Measurements from ENCODE around the gene MON1A.
"Not testable (repeated sequence)": the region's sequence is repeated elsewhere in the genome, so short reads cannot be mapped to it uniquely, and the experiment has no call there.

The MON1A gene

GRCh38 chr3:49939858-49940666 lies 10.5 kb upstream of the MON1A start, which contains the start of gene RBM6 (continued):
- TF ChIP-seq OSR2 (tag by site-specific recombination; IDR thresholded peaks at IDR 0.05) (peak; percentile 15; the same call in 1 of the 2 replicates), KLF9 (tag by site-specific recombination; IDR thresholded peaks at IDR 0.05; ENCODE audit: low read depth) (peak; percentile 78)

GRCh38 chr3:49937090-49937489 lies 7.5 kb upstream of the MON1A start:
- Histone ChIP-seq H3K9me3 (ENCODE audit: control insufficient read depth, insufficient read depth, low read depth, low read length) (no peaks in the 10 kb centered on the region), H3K4me1 (ENCODE audit: control insufficient read depth, insufficient read depth, low read length) (no peaks in the 10 kb centered on the region), H3K36me3 (ENCODE audit: control insufficient read depth in 2 of 2, insufficient read depth in 1 of 2, low read length in 2 of 2) (no peaks in the 10 kb centered on the region; a peak in 1 of 3 replicates), H3K4me3 (ENCODE audit: low read depth, low read length) (no peak overlapping the region), H3K27ac (ENCODE audit: extremely low read depth, low read depth, low read length) (no peak overlapping the region)
- CTCF ChIA-PET, result no interaction called here
- TF ChIP-seq ZNF24 (tag by site-specific recombination; IDR thresholded peaks at IDR 0.05), result no peak
- TF ChIP-seq WT1 (tag by site-specific recombination; IDR thresholded peaks at IDR 0.05), result no peak
- TF ChIP-seq ZSCAN16 (tag by site-specific recombination; IDR thresholded peaks at IDR 0.05), result no peak
- no peak for TF ChIP-seq ZNF548 (tag by site-specific recombination; IDR thresholded peaks at IDR 0.05)
- TF ChIP-seq ZNF37A (tag by site-specific recombination; IDR thresholded peaks at IDR 0.05), result no peak
- TF ChIP-seq PRDM10 (tag by site-specific recombination; IDR thresholded peaks at IDR 0.05), result no peak
- TF ChIP-seq, protein P1, sequence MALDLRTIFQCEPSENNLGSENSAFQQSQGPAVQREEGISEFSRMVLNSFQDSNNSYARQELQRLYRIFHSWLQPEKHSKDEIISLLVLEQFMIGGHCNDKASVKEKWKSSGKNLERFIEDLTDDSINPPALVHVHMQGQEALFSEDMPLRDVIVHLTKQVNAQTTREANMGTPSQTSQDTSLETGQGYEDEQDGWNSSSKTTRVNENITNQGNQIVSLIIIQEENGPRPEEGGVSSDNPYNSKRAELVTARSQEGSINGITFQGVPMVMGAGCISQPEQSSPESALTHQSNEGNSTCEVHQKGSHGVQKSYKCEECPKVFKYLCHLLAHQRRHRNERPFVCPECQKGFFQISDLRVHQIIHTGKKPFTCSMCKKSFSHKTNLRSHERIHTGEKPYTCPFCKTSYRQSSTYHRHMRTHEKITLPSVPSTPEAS (tag by site-specific recombination; IDR thresholded peaks at IDR 0.05), result no peak
- POLR2A ChIA-PET, result no interaction called here

DNA sequence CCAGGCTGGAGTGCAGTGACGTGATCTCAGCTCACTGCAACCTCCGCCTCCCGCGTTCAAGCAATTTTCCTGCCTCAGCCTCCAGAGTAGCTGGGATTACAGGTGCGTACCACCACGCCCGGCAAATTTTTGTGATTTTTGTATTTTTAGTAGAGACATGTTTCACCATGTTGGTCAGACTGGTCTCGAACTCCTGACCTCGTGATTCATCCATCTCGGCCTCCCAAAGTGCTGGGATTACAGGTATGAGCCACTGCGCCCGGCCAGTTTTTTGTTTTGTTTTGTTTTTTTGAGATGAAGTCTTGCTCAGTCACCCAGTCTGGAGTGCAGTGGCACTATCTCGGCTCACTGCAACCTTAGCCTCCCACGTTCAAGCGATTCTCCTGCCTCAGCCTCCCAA lies 2.7 kb upstream of the MON1A start:
- POLR2A ChIA-PET; CTCF ChIA-PET; H3K4me1 ChIP-seq (ENCODE audit: control insufficient read depth, insufficient read depth, low read length): not testable (repeated sequence)

GRCh38 chr3:49930922-49931321 lies 1.3 kb upstream of the MON1A start:
- ChIA-PET CTCF (interaction anchor here (0.7 to 1.2 kb wide), 2 partner anchors 10 to 126 kb away, joined by 3 read pairs; no protein-coding TSS in a partner anchor), POLR2A (interaction anchor here (1.4 kb wide), 1 partner anchor 9 kb away, joined by 9 read pairs; the partner anchor contains the start of gene RBM6)
- Histone ChIP-seq H3K9me3 (ENCODE audit: control insufficient read depth, insufficient read depth, low read depth, low read length) (no peaks in the 10 kb centered on the region), H3K36me3 (ENCODE audit: control insufficient read depth in 2 of 2, insufficient read depth in 1 of 2, low read length in 2 of 2) (no peaks in the 10 kb centered on the region), H3K4me3 (ENCODE audit: low read depth, low read length) (no peak overlapping the region), H3K27ac (ENCODE audit: extremely low read depth, low read depth, low read length) (no peak overlapping the region), H3K4me1 (ENCODE audit: control insufficient read depth, insufficient read depth, low read length) (no peaks in the 10 kb centered on the region; the same call in 1 of the 2 replicates)
- no peak for TF ChIP-seq ELK4 (IDR thresholded peaks at IDR 0.05; ENCODE audit: borderline replicate concordance, low read depth, low read length)
- TF ChIP-seq ZFHX2 (tag by site-specific recombination; conservative IDR thresholded peaks at IDR 0.05), result no peak
- peak; percentile 5; the same call in 1 of the 2 replicates for TF ChIP-seq ZNF654 (tag by site-specific recombination; IDR thresholded peaks at IDR 0.05; ENCODE audit: low read depth)
- peak; percentile 86 for TF ChIP-seq SCRT1 (tag by site-specific recombination; IDR thresholded peaks at IDR 0.05; ENCODE audit: borderline replicate concordance)
- 0 out of 2 replicates have a peak, but pooled peaks have one; percentile 35 for TF ChIP-seq ZNF561 (tag by site-specific recombination; IDR thresholded peaks at IDR 0.05; ENCODE audit: borderline replicate concordance)
- peak; percentile 97 for TF ChIP-seq SCRT2 (tag by site-specific recombination; IDR thresholded peaks at IDR 0.05)
- TF ChIP-seq ZNF335 (tag by site-specific recombination; conservative IDR thresholded peaks at IDR 0.05), result peak; percentile 65
- 0 out of 2 replicates have a peak, but pooled peaks have one; percentile 12 for TF ChIP-seq CTCF (tag by site-specific recombination; IDR thresholded peaks at IDR 0.05)
- TF ChIP-seq ZNF600 (tag by site-specific recombination; IDR thresholded peaks at IDR 0.05), result peak; percentile 65; the same call in 1 of the 2 replicates

More for the DNA sequence above, 2.7 kb upstream of the MON1A start:
- H3K36me3 ChIP-seq (ENCODE audit: control insufficient read depth in 2 of 2, insufficient read depth in 1 of 2, low read length in 2 of 2); H3K4me3 ChIP-seq (ENCODE audit: low read depth, low read length); H3K27ac ChIP-seq (ENCODE audit: extremely low read depth, low read depth, low read length); H3K9me3 ChIP-seq (ENCODE audit: control insufficient read depth, insufficient read depth, low read depth, low read length): not testable (repeated sequence)
